Measurements from ENCODE around the gene GET3. TPM values are rescaled to one million over a fixed set of nuclear protein-coding genes. Genes with fewer than 3 reads are reported as not detected.

Gene GET3
- total RNA-seq, 2 donors from 2014 or later = 30.7 to 50.0 TPM

DNA sequence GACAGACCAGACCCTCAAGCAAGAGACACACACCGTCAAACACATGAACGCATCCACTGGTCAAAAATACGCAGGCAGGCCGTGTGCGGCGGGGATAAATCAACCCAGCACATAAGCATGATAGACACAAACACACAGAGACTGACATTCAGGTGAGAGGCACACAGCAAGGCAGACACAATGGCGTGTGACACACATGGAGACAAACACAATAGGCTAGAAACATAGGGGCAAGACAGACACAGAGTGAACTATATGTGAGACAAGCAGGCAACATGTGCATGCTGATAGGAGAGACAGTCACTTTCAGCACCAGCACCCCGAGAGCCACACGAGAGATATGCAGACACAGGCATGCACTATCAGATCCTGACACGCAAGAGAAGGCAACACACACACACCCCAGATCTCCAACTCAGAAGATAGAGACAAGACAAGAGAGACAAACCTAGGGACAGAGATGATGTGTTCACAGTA is 47.1 kb downstream of the GET3 start:
- no peaks in the 10 kb centered on the region for H3K27me3 ChIP-seq (replicated peaks; ENCODE audit: insufficient read depth)
- no peak for ATAC-seq (ENCODE audit: insufficient number of reproducible peaks, low FRiP score, low read depth)
- TF ChIP-seq, protein P1, sequence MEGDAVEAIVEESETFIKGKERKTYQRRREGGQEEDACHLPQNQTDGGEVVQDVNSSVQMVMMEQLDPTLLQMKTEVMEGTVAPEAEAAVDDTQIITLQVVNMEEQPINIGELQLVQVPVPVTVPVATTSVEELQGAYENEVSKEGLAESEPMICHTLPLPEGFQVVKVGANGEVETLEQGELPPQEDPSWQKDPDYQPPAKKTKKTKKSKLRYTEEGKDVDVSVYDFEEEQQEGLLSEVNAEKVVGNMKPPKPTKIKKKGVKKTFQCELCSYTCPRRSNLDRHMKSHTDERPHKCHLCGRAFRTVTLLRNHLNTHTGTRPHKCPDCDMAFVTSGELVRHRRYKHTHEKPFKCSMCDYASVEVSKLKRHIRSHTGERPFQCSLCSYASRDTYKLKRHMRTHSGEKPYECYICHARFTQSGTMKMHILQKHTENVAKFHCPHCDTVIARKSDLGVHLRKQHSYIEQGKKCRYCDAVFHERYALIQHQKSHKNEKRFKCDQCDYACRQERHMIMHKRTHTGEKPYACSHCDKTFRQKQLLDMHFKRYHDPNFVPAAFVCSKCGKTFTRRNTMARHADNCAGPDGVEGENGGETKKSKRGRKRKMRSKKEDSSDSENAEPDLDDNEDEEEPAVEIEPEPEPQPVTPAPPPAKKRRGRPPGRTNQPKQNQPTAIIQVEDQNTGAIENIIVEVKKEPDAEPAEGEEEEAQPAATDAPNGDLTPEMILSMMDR (IDR thresholded peaks at IDR 0.05) = no peak
- H3K27ac ChIP-seq = peak overlapping the region; percentile 99 to 100
- no peak overlapping the region for H3K4me3 ChIP-seq
- DNase-seq (ENCODE audit: low spot score) = no peak
- peaks cover 54 to 81% of the 10 kb centered on the region in 2 donors for H3K4me1 ChIP-seq (ENCODE audit: control insufficient read depth in 1 of 2, low read depth in 2 of 2)
- no peaks in the 10 kb centered on the region for H3K9me3 ChIP-seq
- no peaks in the 10 kb centered on the region for H3K36me3 ChIP-seq

DNA sequence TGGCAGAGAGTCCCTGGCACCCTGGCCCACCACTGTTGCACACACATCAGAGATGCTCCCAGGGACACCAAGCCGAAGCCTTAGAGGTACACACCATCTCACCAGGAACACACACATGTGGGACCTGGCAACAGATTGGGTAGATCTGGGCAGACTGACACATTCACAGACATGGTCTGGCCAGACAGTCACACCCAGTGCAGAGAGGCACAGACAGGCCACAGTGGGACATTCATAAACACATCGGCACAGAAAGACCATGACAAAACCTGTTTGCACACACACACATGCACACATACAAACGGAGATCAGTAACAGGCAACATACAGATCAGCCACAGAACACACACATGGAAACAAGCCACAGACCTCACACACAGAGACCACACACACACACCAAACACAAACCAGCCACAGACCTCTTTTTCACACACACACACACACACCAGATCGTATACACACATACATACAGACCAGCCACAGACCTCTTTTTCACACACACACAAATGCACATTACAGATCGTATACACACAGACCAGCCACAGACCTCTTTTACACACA is 47.7 kb downstream of the GET3 start:
- DNase-seq (ENCODE audit: low spot score) (no peak), ATAC-seq (ENCODE audit: insufficient number of reproducible peaks, low FRiP score, low read depth) (no peak)
- H3K27ac ChIP-seq = peak overlapping the region; percentile 99 to 100
- H3K4me3 ChIP-seq = no peak overlapping the region
- H3K27me3 ChIP-seq (replicated peaks; ENCODE audit: insufficient read depth) = no peaks in the 10 kb centered on the region
- TF ChIP-seq, protein P1 (IDR thresholded peaks at IDR 0.05) = no peak
- H3K4me1 ChIP-seq (ENCODE audit: control insufficient read depth in 1 of 2, low read depth in 2 of 2) = peaks cover 53 to 76% of the 10 kb centered on the region in 2 donors
- H3K36me3 ChIP-seq = no peaks in the 10 kb centered on the region
- H3K9me3 ChIP-seq = no peaks in the 10 kb centered on the region

- Histone ChIP-seq H3K36me3 (no peaks in the 10 kb centered on the region), H3K4me1 (ENCODE audit: control insufficient read depth in 1 of 2, low read depth in 2 of 2) (peaks cover 53 to 74% of the 10 kb centered on the region in 2 donors), H3K9me3 (no peaks in the 10 kb centered on the region), H3K27ac (peak overlapping the region; percentile 99 to 100), H3K27me3 (replicated peaks; ENCODE audit: insufficient read depth) (no peaks in the 10 kb centered on the region), H3K4me3 (peak overlapping the region; percentile 11)
- no peak for DNase-seq (ENCODE audit: low spot score)
- TF ChIP-seq, protein P1 (IDR thresholded peaks at IDR 0.05) = no peak
- no peak for ATAC-seq (ENCODE audit: insufficient number of reproducible peaks, low FRiP score, low read depth)
These were observed 48.2 kb downstream of the GET3 start for GRCh38 chr19:12785431-12786031.

- H3K4me3 ChIP-seq = peak overlapping the region; percentile 11
- H3K27ac ChIP-seq = peak overlapping the region; percentile 99 to 100
- TF ChIP-seq, protein P1 (IDR thresholded peaks at IDR 0.05) = no peak
- DNase-seq (ENCODE audit: low spot score) = no peak
- H3K27me3 ChIP-seq (replicated peaks; ENCODE audit: insufficient read depth) = no peaks in the 10 kb centered on the region
- no peaks in the 10 kb centered on the region for H3K9me3 ChIP-seq
- no peaks in the 10 kb centered on the region for H3K36me3 ChIP-seq
- peaks cover 53 to 74% of the 10 kb centered on the region in 2 donors for H3K4me1 ChIP-seq (ENCODE audit: control insufficient read depth in 1 of 2, low read depth in 2 of 2)
- no peak for ATAC-seq (ENCODE audit: insufficient number of reproducible peaks, low FRiP score, low read depth)
These were observed 49.0 kb downstream of the GET3 start for GRCh38 chr19:12786141-12786870.

DNA sequence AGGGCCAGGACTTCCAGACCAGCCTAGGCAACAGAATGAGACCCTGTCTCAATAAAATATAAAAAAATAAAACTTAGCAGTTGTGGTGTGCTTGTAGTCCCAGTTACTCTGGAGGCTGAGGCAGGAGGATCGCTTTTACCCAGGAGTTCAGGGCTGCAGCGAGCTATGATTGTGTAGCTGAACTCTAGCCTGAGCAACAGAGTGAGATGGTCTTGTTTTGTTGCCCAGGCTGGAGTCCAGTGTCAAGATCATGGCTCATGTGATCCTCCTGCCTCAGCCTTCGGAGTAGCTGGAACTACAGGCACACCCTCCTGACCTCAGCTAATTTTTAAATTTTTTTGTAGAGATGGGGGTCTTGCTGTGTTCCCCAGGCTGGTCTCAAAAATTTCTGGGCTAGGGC is 49.7 kb downstream of the GET3 start:
- H3K27ac ChIP-seq = peak overlapping the region; percentile 99 to 100
- H3K9me3 ChIP-seq = no peaks in the 10 kb centered on the region
- no peak for DNase-seq (ENCODE audit: low spot score)
- peaks cover 53 to 71% of the 10 kb centered on the region in 2 donors for H3K4me1 ChIP-seq (ENCODE audit: control insufficient read depth in 1 of 2, low read depth in 2 of 2)
- ATAC-seq (ENCODE audit: insufficient number of reproducible peaks, low FRiP score, low read depth) = no peak
- TF ChIP-seq, protein P1 (IDR thresholded peaks at IDR 0.05) = no peak
- H3K36me3 ChIP-seq = no peaks in the 10 kb centered on the region
- no peaks in the 10 kb centered on the region for H3K27me3 ChIP-seq (replicated peaks; ENCODE audit: insufficient read depth)
- no peak overlapping the region for H3K4me3 ChIP-seq
